Sigmoid colon (tissue), 3 donors: ENCODE measurements around the gene EMC10.

ENCODE experiments used
- CTCF ChIP-seq, 4 experiments: fragments of 450-650 bp in 3 of 4; fragments of 200-600 bp in 1 of 4; IDR thresholded peaks; one replicate each; pipeline ENCODE4 v1.5.1; 2016 to 2019; ENCODE audit warnings: antibody characterized with exemption in 4 of 4, mild to moderate bottlenecking in 3 of 4, moderate library complexity in 2 of 4
- POLR2A ChIP-seq, 2 donors: fragments of 450-650 bp; IDR thresholded peaks; one replicate each; pipeline ENCODE4 v1.6.1; 2016; ENCODE audit warnings: antibody characterized with exemption in 2 of 2, mild to moderate bottlenecking in 2 of 2, moderate library complexity in 2 of 2

DNA sequence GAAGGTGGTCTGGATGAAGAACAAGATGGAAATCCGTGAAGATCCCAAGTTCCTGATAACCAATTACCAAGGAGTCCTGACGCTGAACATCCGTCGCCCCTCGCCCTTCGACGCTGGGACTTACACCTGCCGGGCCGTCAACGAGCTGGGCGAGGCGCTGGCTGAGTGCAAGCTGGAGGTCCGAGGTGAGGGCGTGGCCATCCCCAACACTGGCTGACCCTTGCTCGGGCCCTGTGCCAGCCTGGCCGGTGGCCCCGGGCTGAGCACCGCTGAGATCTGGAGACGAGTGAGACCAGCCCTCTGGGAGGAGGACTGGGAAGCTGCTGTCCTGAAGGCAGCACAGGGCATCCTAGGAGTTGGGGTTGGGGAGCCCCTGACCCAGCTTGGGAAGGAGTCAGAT is 12.0 kb upstream of the EMC10 start:
- TF ChIP-seq CTCF (IDR thresholded peaks at IDR 0.05) (no peak), POLR2A (IDR thresholded peaks at IDR 0.05) (no peak)
